IMR-90 (cell line): ENCODE results near the gene CDH15. TPM values are rescaled to one million over a fixed set of nuclear protein-coding genes. Genes with fewer than 3 reads are reported as not detected.

Experiments used
- ATAC-seq: fragments of 200-7000 bp; cut with Tn5 transposase; 2 replicates; pipeline ENCODE4 v1.9.1; 2020; ENCODE audit warnings: low read depth, mild to moderate bottlenecking, moderate library complexity
- BruUV-seq: library from RNA; stranded (reverse); fragments of 400-500 nt; replicated peaks from 2 replicates; lab custom pipeline; 2021; lab: Mats Ljungman, UMichigan
- CTCF ChIA-PET: fragments of 300-600 bp; formaldehyde crosslinking; extraction: SDS; loops from one replicate; lab custom pipeline; 2021; ENCODE audit warnings: antibody characterized with exemption; lab: Yijun Ruan, JAX
- POLR2A ChIA-PET: fragments of 300-600 bp; sonication (Branson Sonifier 250); formaldehyde crosslinking; loops from one replicate; lab custom pipeline; 2022; ENCODE audit warnings: antibody characterized with exemption; ENCODE audit not compliant: unreplicated experiment; lab: Charles Lee
- DNase-seq: peaks from one replicate; pipeline ENCODE4 v3.0.0; 2013
- H2AFZ ChIP-seq: replicated peaks from 2 replicates; pipeline ENCODE3; 2013; ENCODE audit warnings: low read length, mild to moderate bottlenecking; ENCODE audit not compliant: poor library complexity
- H2AK5ac ChIP-seq: 2 replicates; pipeline ENCODE4 v1.6.1; 2013; ENCODE audit warnings: low read depth, low read length, inconsistent platforms
- H2AK9ac ChIP-seq: replicated peaks from 2 replicates; pipeline ENCODE3; 2013; ENCODE audit warnings: mild to moderate bottlenecking, low read depth, low read length, moderate library complexity; ENCODE audit not compliant: poor library complexity
- H2BK120ac ChIP-seq: 2 replicates; pipeline ENCODE4 v1.6.1; 2013; ENCODE audit warnings: low read depth, low read length, inconsistent platforms
- H2BK15ac ChIP-seq: 3 replicates; pipeline ENCODE4 v1.6.1; 2013; ENCODE audit warnings: low read depth, low read length, inconsistent platforms
- H2BK20ac ChIP-seq: 2 replicates; pipeline ENCODE4 v1.6.1; 2013; ENCODE audit warnings: low read depth, mild to moderate bottlenecking, inconsistent platforms, low read length, moderate library complexity
- H2BK5ac ChIP-seq: 2 replicates; pipeline ENCODE4 v1.6.1; 2013; ENCODE audit warnings: mild to moderate bottlenecking, low read depth, low read length, inconsistent platforms; ENCODE audit not compliant: poor library complexity, severe bottlenecking
- H3K14ac ChIP-seq: replicated peaks from 2 replicates; pipeline ENCODE4 v1.6.1; 2013; ENCODE audit warnings: low read depth, low read length, inconsistent platforms
- H3K18ac ChIP-seq: 2 replicates; pipeline ENCODE4 v1.6.1; 2013; ENCODE audit warnings: low read depth, low read length, control low read depth
- H3K23ac ChIP-seq: 2 replicates; pipeline ENCODE4 v1.6.1; 2013; ENCODE audit warnings: low read depth, low read length, inconsistent platforms
- H3K27ac ChIP-seq: 2 replicates; pipeline ENCODE4 v1.5.1; 2013; ENCODE audit warnings: mild to moderate bottlenecking, control low read depth, low read length; ENCODE audit not compliant: insufficient read depth
- H3K27me3 ChIP-seq: 2 replicates; pipeline ENCODE4 v1.6.1; 2013; ENCODE audit warnings: low read length; ENCODE audit not compliant: control insufficient read depth, insufficient read depth
- H3K36me3 ChIP-seq: 2 replicates; pipeline ENCODE4 v1.6.1; 2013; ENCODE audit warnings: low read length, mixed read lengths; ENCODE audit not compliant: control insufficient read depth, insufficient read depth
- H3K4ac ChIP-seq: 2 replicates; pipeline ENCODE4 v1.6.1; 2013; ENCODE audit warnings: low read depth, low read length, inconsistent platforms
- H3K4me1 ChIP-seq: 2 replicates; pipeline ENCODE4 v1.6.1; 2013; ENCODE audit warnings: low read length, mixed read lengths; ENCODE audit not compliant: control insufficient read depth, insufficient read depth
- H3K4me2 ChIP-seq: 2 replicates; pipeline ENCODE4 v1.6.1; 2013; ENCODE audit warnings: low read depth, mild to moderate bottlenecking, control low read depth, low read length, moderate library complexity
- H3K4me3 ChIP-seq: 2 replicates; pipeline ENCODE4 v1.5.1; 2013; ENCODE audit warnings: low read depth, mild to moderate bottlenecking, control low read depth, low read length, moderate library complexity; ENCODE audit not compliant: insufficient read depth
- H3K56ac ChIP-seq: 2 replicates; pipeline ENCODE4 v1.6.1; 2013; ENCODE audit warnings: low read length, inconsistent platforms; ENCODE audit not compliant: insufficient read depth; ENCODE audit errors: extremely low read depth
- H3K79me1 ChIP-seq, 2 experiments: 2 replicates each; pipeline ENCODE4 v1.6.1; 2013; ENCODE audit warnings: low read length in 2 of 2, inconsistent platforms in 1 of 2, low read depth in 1 of 2
- H3K9ac ChIP-seq: 2 replicates; pipeline ENCODE4 v1.6.1; 2013; ENCODE audit warnings: low read depth, low read length, control low read depth
- H3K9me1 ChIP-seq: 2 replicates; pipeline ENCODE4 v1.6.1; 2013; ENCODE audit warnings: low read length, inconsistent platforms; ENCODE audit not compliant: insufficient read depth
- H3K9me3 ChIP-seq: 2 replicates; pipeline ENCODE4 v1.6.1; 2013; ENCODE audit warnings: low read length; ENCODE audit not compliant: control insufficient read depth, insufficient read depth
- H4K20me1 ChIP-seq: 2 replicates; pipeline ENCODE4 v1.6.1; 2013; ENCODE audit warnings: low read length, inconsistent platforms; ENCODE audit not compliant: insufficient read depth
- H4K5ac ChIP-seq: 2 replicates; pipeline ENCODE4 v1.6.1; 2013; ENCODE audit warnings: mild to moderate bottlenecking, low read depth, low read length, control low read depth
- H4K8ac ChIP-seq, 2 experiments: 2 replicates each; pipeline ENCODE4 v1.6.1; 2013; ENCODE audit warnings: low read depth in 2 of 2, low read length in 2 of 2, control low read depth in 1 of 2, inconsistent platforms in 1 of 2
- H4K91ac ChIP-seq: 2 replicates; pipeline ENCODE4 v1.6.1; 2013; ENCODE audit warnings: low read depth, low read length, inconsistent platforms; ENCODE audit not compliant: insufficient read depth
- CEBPB ChIP-seq: IDR thresholded peaks from 2 replicates; pipeline ENCODE4 v1.6.1; 2012; ENCODE audit warnings: low read depth, low read length, improper control_type of control experiment
- CTCF ChIP-seq: conservative IDR thresholded peaks from 2 replicates; pipeline ENCODE4 v1.5.1; 2012; ENCODE audit warnings: mild to moderate bottlenecking, low read depth, low read length, improper control_type of control experiment
- FOS ChIP-seq: fragments of 150-350 bp; IDR thresholded peaks from 2 replicates; pipeline ENCODE4 v1.6.1; 2016; ENCODE audit warnings: low read depth, low read length
- MAFK ChIP-seq: IDR thresholded peaks from 2 replicates; pipeline ENCODE4 v1.6.1; 2012; ENCODE audit warnings: low read depth, low read length, improper control_type of control experiment
- MXI1 ChIP-seq: IDR thresholded peaks from 2 replicates; pipeline ENCODE4 v1.6.1; 2012; ENCODE audit warnings: low read depth, mild to moderate bottlenecking, low read length, moderate library complexity, borderline replicate concordance
- POLR2A ChIP-seq: IDR thresholded peaks from 2 replicates; pipeline ENCODE4 v1.6.1; 2012; ENCODE audit warnings: mild to moderate bottlenecking, low read depth, low read length
- RCOR1 ChIP-seq: IDR thresholded peaks from 2 replicates; pipeline ENCODE4 v1.6.1; 2012; ENCODE audit warnings: mild to moderate bottlenecking, low read length, improper control_type of control experiment; ENCODE audit not compliant: insufficient replicate concordance
- RFX5 ChIP-seq: IDR thresholded peaks from 2 replicates; pipeline ENCODE4 v1.8.0; 2012; ENCODE audit warnings: low read depth, mild to moderate bottlenecking, low read length, moderate library complexity
- WGBS, 2 experiments: methylation state at CpG; one replicate each; pipeline versions ENCODE4 v1.1.5 to v1.1.7; 2013; ENCODE audit warnings: missing lambda C conversion rate in 2 of 2; ENCODE audit not compliant: insufficient read length in 1 of 2; ENCODE audit errors: extremely low coverage in 2 of 2; 5-methylcytosine and 5-hydroxymethylcytosine counted together
- dilution Hi-C: fragments of 300-500 bp; cut with HindIII; formaldehyde crosslinking; loops from one replicate; pipeline ENCODE4 v1.14.3; 2018; ENCODE audit warnings: low sequenced_read_pairs; ENCODE audit not compliant: unreplicated experiment
- in situ Hi-C: fragments of 300-500 bp; cut with MboI; formaldehyde crosslinking; loops from 3 replicates; pipeline ENCODE4 v1.14.3; 2019; ENCODE audit warnings: low sequenced_read_pairs, inconsistent platforms, mixed read lengths
- intact Hi-C: fragments of 100-400 bp; cut with micrococcal nuclease; formaldehyde crosslinking; loops from 2 replicates; pipeline ENCODE4 v1.10.0; 2022
- polyA plus RNA-seq, 3 experiments: library from polyadenylated mRNA; depleted of rRNA; stranded (reverse); fragments of >200 nt; gene quantifications; 2 replicates each; pipeline ENCODE4 v1.2.3, GENCODE V29; 2012; ENCODE audit warnings: low replicate concordance in 1 of 3
- total RNA-seq: library from RNA; depleted of rRNA; stranded (reverse); fragments of >200 nt; gene quantifications from 2 replicates; pipeline ENCODE4 v1.2.3, GENCODE V29; 2012

The CDH15 gene
- total and polyA plus RNA-seq, 2 of the 4 experiments (the other 2 are of a cell fraction) = 0.18 to 0.62 TPM

- BruUV-seq = no TSS peak
- H3K79me1 ChIP-seq = peaks cover 0 to 3% of the 10 kb centered on the region in 2 experiments; a peak in 1 of 4 replicates
- peaks cover 2% of the 10 kb centered on the region for H3K27me3 ChIP-seq
- no peaks in the 10 kb centered on the region for H3K4me1 ChIP-seq
- H2AK9ac ChIP-seq = no peak overlapping the region
- H3K14ac ChIP-seq = no peak overlapping the region
- H4K8ac ChIP-seq = no peak overlapping the region
- H3K9ac ChIP-seq = no peak overlapping the region
- H4K5ac ChIP-seq = no peak overlapping the region
- no peaks in the 10 kb centered on the region for H3K9me3 ChIP-seq
- no peak overlapping the region for H2BK15ac ChIP-seq
- intact Hi-C loops = no loop called here
- no peak overlapping the region for H2AFZ ChIP-seq
- no peak overlapping the region for H3K4me2 ChIP-seq
- no peaks in the 10 kb centered on the region for H3K9me1 ChIP-seq
- H3K4ac ChIP-seq = no peak overlapping the region
- no peak overlapping the region for H3K27ac ChIP-seq
- H3K18ac ChIP-seq = no peak overlapping the region
- no peak overlapping the region for H3K4me3 ChIP-seq
- DNase-seq (no peak), ATAC-seq (no peak)
- H2BK5ac ChIP-seq = no peak overlapping the region
- H2BK20ac ChIP-seq = no peak overlapping the region
- in situ Hi-C loops = loop anchor here (10.0 kb wide), 1 partner anchor 276 kb away; no protein-coding TSS in a partner anchor
- H4K20me1 ChIP-seq = no peaks in the 10 kb centered on the region; the same call in 1 of the 2 replicates
- no peaks in the 10 kb centered on the region for H3K36me3 ChIP-seq
- H4K91ac ChIP-seq = no peak overlapping the region
- TF ChIP-seq MXI1 (no peak), RFX5 (no peak), RCOR1 (no peak), POLR2A (no peak), MAFK (no peak), FOS (no peak), CEBPB (no peak), CTCF (no peak)
- ChIA-PET CTCF (no interaction called here), POLR2A (no interaction called here)
- no peak overlapping the region for H2AK5ac ChIP-seq
- dilution Hi-C loops = no loop called here
- H3K56ac ChIP-seq = no peak overlapping the region
- WGBS, 2 experiments = 50% methylated on average over 2 of the region's 11 CpGs; no CpG with 5 or more reads in 1 of the 2 experiments
- no peak overlapping the region for H3K23ac ChIP-seq
- no peak overlapping the region for H2BK120ac ChIP-seq
Observed at GRCh38 chr16:89210165-89210903, 38.8 kb downstream of the CDH15 start.
